HepG2 (cell line): ENCODE data around the gene HSD3B7. TPM values are rescaled to one million over a fixed set of nuclear protein-coding genes. Genes with fewer than 3 reads are reported as not detected.

Experiments used
- ATAC-seq: fragments of 200-7000 bp; cut with Tn5 transposase; 3 replicates; pipeline ENCODE4 v1.9.1; 2020; ENCODE audit warnings: mild to moderate bottlenecking, moderate library complexity
- BruUV-seq: library from RNA; stranded (reverse); fragments of 400-500 nt; replicated peaks from 2 replicates; lab custom pipeline; 2021; lab: Mats Ljungman, UMichigan
- CTCF ChIA-PET: fragments of 300-600 bp; formaldehyde crosslinking; extraction: SDS; loops from one replicate; lab custom pipeline; 2021; ENCODE audit warnings: low total read pairs, inconsistent platforms, low intra/inter-chr PET ratio; lab: Yijun Ruan, JAX
- POLR2A ChIA-PET: fragments of 350-600 bp; sonication (Branson Sonifier 250); formaldehyde crosslinking; loops from one replicate; lab custom pipeline; 2020; ENCODE audit warnings: antibody characterized with exemption, inconsistent platforms; lab: Yijun Ruan, JAX
- DNase-seq: peaks from one replicate; pipeline ENCODE4 v3.0.0-alpha.2; 2015; ENCODE audit warnings: low spot score
- FAIRE-seq: peaks from 3 replicates; lab custom pipeline; 2011; peaks lifted over from hg19 to GRCh38; lab: Jason Lieb, UNC
- H2AFZ ChIP-seq: one replicate; pipeline ENCODE4 v1.6.1; 2011; ENCODE audit warnings: low read length, inconsistent platforms
- H3K27ac ChIP-seq: fragments of 300-600 bp; 3 replicates; pipeline ENCODE4 v1.8.0; 2011; ENCODE audit warnings: mixed run types, mild to moderate bottlenecking, mixed read lengths, low read length, inconsistent platforms; ENCODE audit not compliant: insufficient read depth; ENCODE audit errors: extremely low read length
- H3K27me3 ChIP-seq, 2 experiments: fragments of 200-600 bp in 1 of 2; 2 replicates in 1 of 2; 3 replicates in 1 of 2; pipeline versions ENCODE4 v1.6.0 to v1.8.0; 2011; ENCODE audit warnings: low read length in 2 of 2, mild to moderate bottlenecking in 2 of 2, moderate library complexity in 2 of 2, inconsistent platforms in 1 of 2; ENCODE audit not compliant: insufficient read depth in 2 of 2, control insufficient read depth in 1 of 2
- H3K36me3 ChIP-seq, 2 experiments: fragments of 200-600 bp in 1 of 2; replicated peaks in 1 of 2; 2 replicates in 1 of 2; 3 replicates in 1 of 2; pipeline versions ENCODE4 v1.5.1 to v1.8.0; 2011; ENCODE audit warnings: low read length in 2 of 2, inconsistent platforms in 1 of 2; ENCODE audit not compliant: insufficient read depth in 2 of 2, control insufficient read depth in 1 of 2
- H3K4me1 ChIP-seq: 2 replicates; pipeline ENCODE4 v1.5.1; 2012; ENCODE audit warnings: low read length, inconsistent platforms; ENCODE audit not compliant: insufficient read depth
- H3K4me2 ChIP-seq: 2 replicates; pipeline ENCODE4 v1.6.0; 2011; ENCODE audit warnings: low read depth, low read length, inconsistent platforms
- H3K4me3 ChIP-seq, 3 experiments: fragments of 200-600 bp in 1 of 3; sonication (generic), shearing (Covaris generic) in 1 of 3; replicated peaks in 1 of 3; 2 replicates each; pipeline ENCODE4 v1.5.1; 2011 to 2016; ENCODE audit warnings: low read length in 3 of 3, inconsistent platforms in 2 of 3, low read depth in 2 of 3, mild to moderate bottlenecking in 2 of 3, control low read depth in 1 of 3, mixed read lengths in 1 of 3; ENCODE audit not compliant: insufficient read depth in 1 of 3
- H3K79me2 ChIP-seq: one replicate; pipeline ENCODE4 v1.6.1; 2011; ENCODE audit warnings: low read length, inconsistent platforms; ENCODE audit not compliant: insufficient read depth
- H3K9ac ChIP-seq: 2 replicates; pipeline ENCODE4 v1.6.0; 2011; ENCODE audit warnings: mild to moderate bottlenecking, low read depth, low read length, inconsistent platforms; ENCODE audit not compliant: insufficient read depth
- H3K9me3 ChIP-seq: 2 replicates; pipeline ENCODE4 v1.5.1; 2012; ENCODE audit warnings: mild to moderate bottlenecking, low read length
- H4K20me1 ChIP-seq: 2 replicates; pipeline ENCODE4 v1.6.0; 2011; ENCODE audit warnings: inconsistent platforms, mild to moderate bottlenecking, low read length, moderate library complexity; ENCODE audit not compliant: insufficient read depth
- ARNTL ChIP-seq: sonication (generic); formaldehyde crosslinking; IDR thresholded peaks from 2 replicates; pipeline ENCODE4 v1.4.0; 2020; ENCODE audit warnings: mild to moderate bottlenecking, missing genetic modification reagents
- CCDC6 ChIP-seq: sonication (generic); formaldehyde crosslinking; IDR thresholded peaks from 2 replicates; pipeline ENCODE4 v1.8.1; 2022; ENCODE audit warnings: mild to moderate bottlenecking, missing genetic modification reagents, moderate library complexity
- DMAP1 ChIP-seq: IDR thresholded peaks from 2 replicates; pipeline ENCODE4 v1.6.1; 2016
- DR1 ChIP-seq: sonication (generic); formaldehyde crosslinking; IDR thresholded peaks from 2 replicates; pipeline ENCODE4 v1.8.0; 2021; ENCODE audit warnings: mild to moderate bottlenecking, missing genetic modification reagents, inconsistent platforms
- HDAC2 ChIP-seq: sonication (generic); formaldehyde crosslinking; IDR thresholded peaks from 2 replicates; pipeline ENCODE4 v1.4.0; 2020; ENCODE audit warnings: missing genetic modification reagents
- HMGXB4 ChIP-seq, 2 experiments: sonication (generic) in 1 of 2; formaldehyde crosslinking in 1 of 2; IDR thresholded peaks; 2 replicates each; pipeline versions ENCODE4 v1.4.0 to v1.6.1; 2018 to 2020; ENCODE audit warnings: missing genetic modification reagents in 2 of 2, borderline replicate concordance in 1 of 2, low read depth in 1 of 2, mild to moderate bottlenecking in 1 of 2, missing biosample characterization in 1 of 2
- JUND ChIP-seq: sonication (generic); formaldehyde crosslinking; IDR thresholded peaks from 2 replicates; pipeline ENCODE4 v1.8.0; 2022; ENCODE audit warnings: mild to moderate bottlenecking, missing genetic modification reagents
- KDM5A ChIP-seq: fragments of 200-600 bp; sonication (generic); IDR thresholded peaks from 2 replicates; pipeline ENCODE4 v1.7.0; 2018; ENCODE audit warnings: antibody characterized with exemption, mild to moderate bottlenecking, low read length, borderline replicate concordance
- KMT2B ChIP-seq: IDR thresholded peaks from 2 replicates; pipeline ENCODE4 v1.6.1; 2016; ENCODE audit warnings: missing genetic modification reagents, missing compliant biosample characterization
- PRDM4 ChIP-seq: sonication (generic); formaldehyde crosslinking; IDR thresholded peaks from 2 replicates; pipeline ENCODE4 v1.9.0; 2021; ENCODE audit warnings: missing genetic modification reagents, borderline replicate concordance
- RFX3 ChIP-seq: IDR thresholded peaks from 2 replicates; pipeline ENCODE4 v1.6.1; 2016; ENCODE audit warnings: missing biosample characterization, missing genetic modification reagents
- SMAD1 ChIP-seq: sonication (generic); formaldehyde crosslinking; IDR thresholded peaks from 2 replicates; pipeline ENCODE4 v1.4.0; 2020; ENCODE audit warnings: missing genetic modification reagents, low read depth, mild to moderate bottlenecking, borderline replicate concordance
- ZFP36 ChIP-seq: fragments of 150-350 bp; IDR thresholded peaks from 2 replicates; pipeline ENCODE4 v1.6.1; 2018; ENCODE audit warnings: borderline replicate concordance, low read length, low read depth; ENCODE audit not compliant: partially characterized antibody
- ZIK1 ChIP-seq: sonication (generic); formaldehyde crosslinking; IDR thresholded peaks from 2 replicates; pipeline ENCODE4 v1.5.0; 2020; ENCODE audit warnings: mild to moderate bottlenecking, low read depth, missing genetic modification reagents, borderline replicate concordance
- ZNF589 ChIP-seq: sonication (generic); formaldehyde crosslinking; conservative IDR thresholded peaks from 2 replicates; pipeline ENCODE4 v1.8.0; 2022; ENCODE audit warnings: mild to moderate bottlenecking, moderate library complexity, missing genetic modification reagents
- ZNF740 ChIP-seq: sonication (generic); formaldehyde crosslinking; IDR thresholded peaks from 2 replicates; pipeline ENCODE4 v1.4.0; 2020; ENCODE audit warnings: missing genetic modification reagents
- ZNF816 ChIP-seq: sonication (generic); formaldehyde crosslinking; IDR thresholded peaks from 2 replicates; pipeline ENCODE4 v1.8.0; 2022; ENCODE audit warnings: missing genetic modification reagents, mild to moderate bottlenecking, borderline replicate concordance
- WGBS: methylation state at CpG from one replicate; pipeline ENCODE4 v1.1.6; 2017; ENCODE audit warnings: low lambda C conversion rate; 5-methylcytosine and 5-hydroxymethylcytosine counted together
- in situ Hi-C: cut with HindIII; loops from 2 replicates; pipeline ENCODE4 v1.10.0; 2017; ENCODE audit warnings: low pct_unique_long_range_greater_than_20kb; ENCODE audit not compliant: extremely low pct_ligation_motif_present
- intact Hi-C: fragments of 100-400 bp; cut with micrococcal nuclease; formaldehyde crosslinking; loops from one replicate; pipeline ENCODE4 v1.10.0; 2022; ENCODE audit not compliant: unreplicated experiment
- polyA plus RNA-seq, 8 experiments: library from polyadenylated mRNA; depleted of rRNA in 3 of 8; stranded (reverse) in 7 of 8; unstranded in 1 of 8; fragments of >200 nt; fragmentation: Illumina TruSeq in 4 of 8; extraction: Trizol in 4 of 8; gene quantifications; 2 replicates each; pipeline versions ENCODE4 v1.2.1 to v1.2.3, GENCODE V29; 2011 to 2016; ENCODE audit warnings: low read depth in 4 of 8, missing spikeins in 1 of 8, mixed read lengths in 1 of 8; ENCODE audit not compliant: insufficient read depth in 1 of 8
- total RNA-seq, 5 experiments: library from RNA; depleted of rRNA; stranded (reverse); fragments of >200 nt; fragmentation: Illumina TruSeq; extraction: Trizol; gene quantifications; 2 replicates each; pipeline ENCODE4 v1.2.3, GENCODE V29; 2016; ENCODE audit warnings: low read depth in 1 of 5

The HSD3B7 gene
- total and polyA plus RNA-seq, 2 of the 13 experiments (the other 11 are each of a cell fraction or from before 2014, with no cell fraction given), result 32.9 to 69.7 TPM

GRCh38 chr16:31032736-31033708 lies 48.0 kb downstream of the HSD3B7 start, which contains the start of gene STX4:
Gene STX4, plus strand, starts transcription at chr16:31033558. Its CDS starts 248 bp downstream, at chr16:31033806.
- H3K36me3 ChIP-seq, result peaks cover 0 to 9% of the 10 kb centered on the region in 2 experiments; a peak in 4 of 5 replicates
- FAIRE-seq (peak; percentile 77), DNase-seq (peak; percentile 94), ATAC-seq (peak; percentile 88)
- peak within 1 kb of the TSS; percentile 36 for H2AFZ ChIP-seq
- peaks cover 4% of the 10 kb centered on the region; the same call in 1 of the 2 replicates for H4K20me1 ChIP-seq
- H3K4me1 ChIP-seq, result peaks cover 39% of the 10 kb centered on the region
- POLR2A ChIA-PET, result interaction anchor here (0.6 to 2.7 kb wide), 18 partner anchors 10 to 426 kb away, joined by 3 to 29 read pairs (median 5); partner anchors contain the start of genes ARMC5, FUS, HSD3B7 and KAT8
- no peaks in the 10 kb centered on the region; a peak in 1 of 5 replicates for H3K27me3 ChIP-seq
- in situ Hi-C loops (loop anchor here (5.0 kb wide), 1 partner anchor 39 kb away; the partner anchor contains the start of genes ZNF646 and ZNF668), intact Hi-C loops (loop anchor here (1.0 to 2.0 kb wide), 2 partner anchors 42 to 61 kb away; partner anchors contain the start of genes VKORC1, ZNF646 and ZNF668)
- peak within 1 kb of the TSS; percentile 94 for H3K4me2 ChIP-seq
- H3K27ac ChIP-seq, result peak within 1 kb of the TSS; percentile 82
- 2% methylated on average over 52 of the region's 75 CpGs for WGBS
- peak within 1 kb of the TSS; percentile 86 to 99 (median 94) for H3K4me3 ChIP-seq
- H3K9me3 ChIP-seq, result no peaks in the 10 kb centered on the region
- TSS peak; percentile 73 for BruUV-seq
- H3K9ac ChIP-seq, result peak within 1 kb of the TSS; percentile 90
- CTCF ChIA-PET, result interaction anchor here (1.6 kb wide), 1 partner anchor 48 kb away, joined by 4 read pairs; the partner anchor contains the start of gene HSD3B7
- peaks cover 5% of the 10 kb centered on the region for H3K79me2 ChIP-seq
- TF ChIP-seq PRDM4 (CRISPR knock-in tag) (no peak), KMT2B (peak; percentile 88), HMGXB4 (CRISPR knock-in tag; IDR thresholded peaks at IDR 0.05; ENCODE audit: borderline replicate concordance in 1 of 2, low read depth in 1 of 2) (peak; percentile 58 to 72; a peak in 3 of 4 replicates), CCDC6 (peak; percentile 51), KDM5A (no peak; the same call in 1 of the 2 replicates), HDAC2 (CRISPR knock-in tag) (peak; percentile 88), ARNTL (CRISPR knock-in tag) (peak; percentile 94), DMAP1 (CRISPR knock-in tag) (peak; percentile 88), JUND (peak; percentile 91), ZNF589 (CRISPR knock-in tag) (no peak; the same call in none of the 2 replicates), ZFP36 (no peak), SMAD1 (CRISPR knock-in tag) (peak; percentile 93; the same call in 1 of the 2 replicates), ZIK1 (CRISPR knock-in tag) (peak; percentile 67; the same call in 1 of the 2 replicates), DR1 (no peak), ZNF740 (CRISPR knock-in tag) (0 out of 2 replicates have a peak, but pooled peaks have one; percentile 58), RFX3 (CRISPR knock-in tag) (no peak), ZNF816 (CRISPR knock-in tag) (no peak)
